Stimulated activated CD8-positive, alpha-beta memory T cell treated with anti-CD3 and anti-CD28 coated beads, Interleukin-12 subunit alpha, Interleukin-12 subunit beta, amount 100 ng/mL, for 24 hours (primary cell): ENCODE results near the gene NEDD9.
A peak's percentile ranks its signal among the peaks of the same experiment; 100 is the strongest.

Experiments used
- DNase-seq: peaks from one replicate; pipeline ENCODE4 v3.0.0-alpha.2; 2020; ENCODE audit errors: extremely low read depth

NEDD9 gene

GRCh38 chr6:11179419-11180202 lies 52.9 kb downstream of the NEDD9 start:
- DNase-seq: no peak

DNA sequence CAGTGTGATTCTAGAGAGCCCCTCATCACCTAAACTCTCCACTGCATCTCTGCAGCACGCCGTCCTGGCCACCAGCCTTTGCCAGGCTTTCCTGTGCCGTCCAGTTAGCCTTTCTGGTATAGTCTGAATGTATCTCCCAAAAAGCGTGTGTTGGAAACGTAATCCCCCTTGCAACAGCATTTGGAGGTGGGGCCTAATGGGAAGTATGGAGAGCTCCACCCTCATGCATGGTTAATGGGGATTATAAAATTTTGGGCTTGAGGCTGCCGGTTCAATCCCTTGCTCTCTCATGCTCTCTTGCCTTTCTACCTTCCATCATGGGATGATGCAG lies 53.4 kb downstream of the NEDD9 start:
- DNase-seq: no peak

DNA sequence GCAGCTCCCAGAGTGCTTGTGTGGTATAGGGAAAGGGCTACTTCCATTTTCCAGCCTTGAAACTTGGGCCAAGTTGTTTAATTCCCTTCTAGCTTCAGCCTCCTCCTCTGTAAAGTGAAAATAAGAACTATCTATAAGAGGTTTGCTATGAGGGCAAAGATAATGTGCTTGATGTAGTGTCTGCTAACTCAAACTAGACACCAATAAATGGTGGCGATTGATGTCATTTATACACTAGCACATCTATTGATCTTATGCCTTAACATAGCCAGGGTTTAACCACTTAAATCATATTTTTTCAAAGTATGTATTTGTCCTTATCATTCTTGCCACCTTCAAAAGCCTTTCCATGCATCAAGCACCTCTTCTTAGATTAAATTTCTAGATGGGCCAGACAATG lies 55.2 kb downstream of the NEDD9 start:
- no peak for DNase-seq

DNA sequence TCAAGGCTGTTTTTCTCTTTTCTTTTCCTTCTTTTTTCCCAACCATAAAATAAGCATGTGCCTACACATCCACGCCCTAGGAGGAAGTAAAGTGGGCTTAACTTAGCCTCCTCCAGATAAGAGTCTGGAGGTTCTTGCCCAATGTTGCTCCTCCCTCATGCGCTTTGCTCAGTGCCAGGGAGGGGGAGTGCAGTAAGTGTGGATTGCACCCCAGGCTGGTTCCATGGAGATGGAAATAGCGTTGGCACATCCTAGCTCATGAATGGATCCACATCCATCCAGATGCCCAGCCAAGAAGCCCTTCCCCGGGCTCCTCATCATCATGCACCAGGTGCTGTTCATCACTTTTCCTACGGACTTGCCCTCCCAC lies 58.2 kb downstream of the NEDD9 start:
- DNase-seq: no peak

GRCh38 chr6:11172501-11173327 lies 59.8 kb downstream of the NEDD9 start:
- DNase-seq: peak; percentile 46

DNA sequence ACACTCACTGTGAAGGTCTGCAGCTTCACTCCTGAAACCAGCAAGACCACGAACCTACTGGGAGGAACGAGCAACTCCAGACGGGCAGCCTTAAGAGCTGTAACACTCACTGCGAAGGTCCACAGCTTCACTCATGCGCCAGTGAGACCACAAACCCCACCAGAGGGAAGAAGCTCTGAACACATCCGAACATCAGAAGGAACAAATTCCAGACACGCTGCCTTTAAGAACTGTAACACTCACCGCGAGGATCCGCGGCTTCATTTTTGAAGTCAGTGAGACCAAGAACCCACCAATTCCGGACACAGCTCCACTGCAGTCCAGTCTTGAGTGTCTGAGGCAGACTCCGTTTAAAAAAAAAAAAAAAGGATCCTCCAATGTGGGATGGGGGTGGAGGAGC lies 60.5 kb downstream of the NEDD9 start:
- no peak for DNase-seq

- no peak for DNase-seq
These were observed 64.3 kb downstream of the NEDD9 start for GRCh38 chr6:11168091-11168635.

GRCh38 chr6:11166948-11167347 lies 65.5 kb downstream of the NEDD9 start:
- DNase-seq: no peak

GRCh38 chr6:11164717-11165646 lies 67.5 kb downstream of the NEDD9 start:
- no peak for DNase-seq

GRCh38 chr6:11163932-11164331 lies 68.5 kb downstream of the NEDD9 start:
- no peak for DNase-seq

DNA sequence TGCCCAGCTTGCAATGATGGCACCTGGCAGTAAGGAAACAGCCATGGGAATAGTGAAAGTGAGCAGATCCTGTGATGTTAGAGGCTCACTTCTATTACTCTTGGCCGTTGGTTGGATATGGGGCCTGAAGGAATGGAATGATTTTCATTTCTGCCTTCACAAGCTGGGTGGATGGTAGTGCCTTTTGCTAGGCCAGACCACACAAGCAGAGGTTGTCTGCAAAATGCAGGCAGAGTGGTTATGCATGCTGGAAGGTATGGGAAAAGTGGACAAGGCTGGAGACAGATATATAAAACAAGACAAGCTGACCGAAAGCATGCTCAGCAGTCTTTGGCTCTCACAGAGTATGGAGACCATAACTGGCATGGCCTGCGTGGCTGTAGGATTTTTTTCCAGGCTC lies 70.2 kb downstream of the NEDD9 start:
- DNase-seq: no peak

GRCh38 chr6:11161031-11161956 lies 71.2 kb downstream of the NEDD9 start:
- no peak for DNase-seq

- DNase-seq: no peak
These were observed 72.3 kb downstream of the NEDD9 start for GRCh38 chr6:11160199-11160598.

DNA sequence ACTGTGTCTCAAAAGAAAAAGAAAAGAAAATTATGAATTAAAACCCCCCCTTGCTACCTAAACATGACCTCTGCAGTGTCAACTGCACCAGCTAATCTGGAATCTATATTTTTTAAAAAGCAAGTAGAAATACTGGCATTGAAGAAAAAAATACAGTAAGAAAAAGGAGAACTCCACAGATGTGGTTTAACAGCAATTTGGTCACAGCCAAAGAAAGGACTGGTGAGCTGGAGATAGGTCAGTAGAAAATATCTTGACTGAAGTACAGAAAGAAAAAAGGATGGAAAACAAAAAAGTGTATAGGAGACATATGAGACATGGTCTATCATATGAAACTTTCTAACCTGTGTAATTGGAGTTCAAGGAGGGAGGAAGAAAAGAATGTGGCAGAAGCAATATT lies 76.9 kb downstream of the NEDD9 start:
- no peak for DNase-seq

- DNase-seq: no peak
These were observed 79.0 kb downstream of the NEDD9 start for GRCh38 chr6:11153447-11153846.

DNA sequence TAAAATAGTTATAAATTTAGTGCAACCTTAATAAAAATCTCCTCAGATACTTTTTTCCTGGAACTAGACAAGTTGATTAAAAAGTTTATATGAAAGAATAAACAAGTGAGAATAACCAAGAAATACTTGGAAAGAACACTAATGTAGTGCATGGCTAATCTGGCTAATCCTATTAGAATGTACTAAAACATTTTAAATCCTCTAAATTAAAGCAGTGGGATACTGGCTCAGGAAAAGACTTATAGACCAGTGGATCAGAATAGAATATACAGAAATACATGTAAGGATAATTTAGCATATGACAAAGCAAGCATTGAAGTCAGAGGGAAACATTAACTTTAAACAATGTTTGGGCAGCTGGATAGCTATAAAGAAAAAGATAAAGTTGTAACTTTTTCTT lies 79.9 kb downstream of the NEDD9 start:
- no peak for DNase-seq

DNA sequence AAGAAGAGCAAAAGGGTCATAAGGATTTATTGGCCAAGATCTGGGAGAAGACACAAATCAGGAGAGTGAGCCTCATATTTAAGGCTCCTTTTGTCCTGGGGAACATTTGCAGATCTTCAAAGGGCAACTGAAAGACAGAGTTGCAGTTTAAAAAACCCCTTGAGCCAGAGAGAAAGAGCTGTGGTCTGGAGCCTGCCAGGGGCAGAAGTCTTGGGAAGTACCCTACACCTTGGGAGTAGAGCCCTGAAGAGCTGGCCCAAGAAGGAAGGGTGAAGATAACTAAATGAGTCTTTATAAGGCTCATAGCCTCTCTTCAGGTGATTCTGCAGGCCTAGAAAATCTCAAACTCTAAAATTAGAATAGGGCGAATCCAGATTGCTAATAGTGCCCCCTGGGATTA lies 81.0 kb downstream of the NEDD9 start:
- DNase-seq: no peak

GRCh38 chr6:11149551-11149950 lies 82.9 kb downstream of the NEDD9 start:
- no peak for DNase-seq

DNA sequence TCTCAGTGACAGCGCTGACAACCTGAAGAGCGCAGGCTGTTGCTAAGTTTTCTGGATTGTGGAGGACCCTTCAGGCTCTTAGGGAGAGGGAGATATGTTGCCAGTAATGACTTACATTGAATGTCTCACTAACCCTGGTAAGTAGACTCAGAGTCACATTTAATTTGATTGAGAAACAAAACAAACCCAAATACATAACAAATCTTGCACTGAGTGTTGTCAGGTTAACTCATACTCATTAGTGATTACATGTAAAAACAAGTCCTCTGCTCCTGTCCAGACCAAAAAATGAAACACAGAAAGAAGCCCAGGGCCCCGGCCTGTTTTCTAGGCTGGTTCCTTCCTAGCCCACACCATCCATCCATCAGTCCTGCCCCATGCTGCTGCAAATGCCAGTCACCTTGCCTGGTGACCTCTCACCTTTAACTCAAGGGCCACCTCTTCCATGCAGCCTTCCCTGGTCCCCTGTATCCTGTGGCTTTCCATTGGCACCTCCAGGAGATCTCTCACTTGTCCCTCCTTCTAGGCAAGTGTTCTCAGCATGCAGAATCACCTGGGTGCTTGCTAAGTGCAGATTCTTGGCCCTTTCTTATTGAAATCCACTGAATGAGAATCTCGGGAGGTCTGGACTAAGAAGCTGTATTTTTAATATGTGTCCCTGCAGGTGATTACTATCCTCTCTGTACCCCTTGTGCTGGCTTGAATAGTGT lies 86.2 kb downstream of the NEDD9 start:
- DNase-seq: no peak

DNA sequence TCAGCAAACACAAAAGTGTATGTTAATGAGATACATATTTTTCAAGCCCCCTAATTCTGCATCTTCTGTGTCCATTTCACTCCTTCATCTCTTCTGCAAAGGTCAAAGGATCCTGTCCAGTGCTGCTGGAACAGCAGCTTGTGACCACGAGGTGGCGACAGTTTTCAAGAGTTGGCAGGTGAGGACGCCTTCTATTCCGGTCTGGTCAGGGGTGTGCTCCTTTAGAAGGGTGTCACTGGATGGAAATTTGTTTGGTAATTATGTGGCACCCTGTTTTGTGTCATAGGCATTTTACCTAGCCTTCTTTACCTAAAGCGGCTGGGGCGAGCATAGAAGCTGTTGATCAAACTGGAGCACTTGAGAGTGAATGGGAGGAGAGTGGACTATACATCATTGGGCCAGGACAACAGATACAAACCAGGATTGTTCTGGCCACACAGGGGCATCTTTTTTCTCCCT lies 88.0 kb downstream of the NEDD9 start:
- peak; percentile 32 for DNase-seq
